Neural cell (in vitro differentiated cells): ENCODE data around the gene OGFOD3.

Experiments used
- EP300 ChIP-seq: fragments of 450-650 bp; conservative IDR thresholded peaks from 2 replicates; pipeline ENCODE4 v1.6.1; 2014; ENCODE audit warnings: antibody characterized with exemption, mild to moderate bottlenecking, moderate library complexity; ENCODE audit not compliant: poor library complexity, severe bottlenecking
- EZH2 ChIP-seq: fragments of 200-600, 300-800 bp; shearing (Covaris generic), sonication (generic); IDR thresholded peaks from 2 replicates; pipeline ENCODE4 v1.6.1; 2014; ENCODE audit warnings: antibody characterized with exemption, low read length, borderline replicate concordance, mild to moderate bottlenecking; ENCODE audit not compliant: insufficient read depth, poor library complexity, severe bottlenecking
- MXI1 ChIP-seq: fragments of 450-650 bp; conservative IDR thresholded peaks from 2 replicates; pipeline ENCODE4 v1.6.1; 2014; ENCODE audit warnings: antibody characterized with exemption, mild to moderate bottlenecking; ENCODE audit not compliant: poor library complexity, severe bottlenecking
- POLR2AphosphoS5 ChIP-seq: IDR thresholded peaks from 2 replicates; pipeline ENCODE4 v1.6.1; 2012
- RAD21 ChIP-seq: fragments of 450-650 bp; conservative IDR thresholded peaks from 2 replicates; pipeline ENCODE4 v1.6.1; 2014; ENCODE audit warnings: antibody characterized with exemption, mild to moderate bottlenecking, moderate library complexity
- SMC3 ChIP-seq: fragments of 450-650 bp; conservative IDR thresholded peaks from 2 replicates; pipeline ENCODE4 v1.6.1; 2014; ENCODE audit warnings: antibody characterized with exemption, mild to moderate bottlenecking, moderate library complexity; ENCODE audit not compliant: poor library complexity
- TF ChIP-seq, protein P1 (sequence below): fragments of 450-650 bp; IDR thresholded peaks from 2 replicates; pipeline ENCODE4 v1.5.1; 2014; ENCODE audit warnings: antibody characterized with exemption, mild to moderate bottlenecking, moderate library complexity; ENCODE audit not compliant: poor library complexity, severe bottlenecking
- TF ChIP-seq, protein P2 (sequence below): IDR thresholded peaks from 2 replicates; pipeline ENCODE4 v1.6.1; 2012; ENCODE audit warnings: borderline replicate concordance

DNA sequence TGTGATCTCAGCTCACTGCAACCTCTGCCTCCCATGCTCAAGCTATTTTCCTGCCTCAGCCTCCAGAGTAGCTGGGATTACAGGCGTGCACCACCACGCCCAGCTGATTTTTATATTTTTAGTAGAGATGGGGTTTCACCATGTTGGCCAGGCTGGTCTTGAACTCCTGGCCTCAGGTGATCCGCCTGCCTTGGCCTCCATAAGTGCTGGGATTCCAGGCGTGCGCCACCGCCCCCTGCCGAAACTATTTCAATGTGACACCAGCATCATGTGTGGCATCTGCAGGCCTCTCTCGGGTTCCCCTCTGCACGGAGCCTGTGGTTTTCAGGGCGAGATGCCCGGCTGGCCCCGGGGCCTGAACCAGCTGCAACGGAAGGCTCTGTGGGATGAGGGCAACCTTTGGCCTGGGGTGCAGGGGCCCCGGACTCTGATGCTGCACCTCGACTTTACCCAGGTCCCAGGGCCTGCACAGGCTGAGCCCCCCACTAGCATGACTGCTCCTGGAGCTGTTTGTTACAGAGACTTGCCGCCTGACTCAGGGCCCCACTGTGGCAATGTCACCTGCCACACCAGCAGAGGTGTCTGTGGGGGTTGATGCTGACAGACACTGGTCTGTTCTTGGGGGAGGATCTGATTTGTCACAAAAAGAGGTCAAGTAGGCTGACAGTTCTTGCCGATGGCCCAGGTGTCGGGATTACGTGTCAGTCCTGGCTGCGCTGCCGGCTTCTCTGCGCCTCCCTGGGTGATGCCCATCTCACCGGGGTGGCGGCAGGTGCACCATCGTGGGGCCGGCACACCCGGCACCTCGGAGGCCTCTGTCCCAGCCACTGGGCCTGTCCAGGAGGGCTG, 68.0 kb downstream of the OGFOD3 start:
- TF ChIP-seq, protein P1, sequence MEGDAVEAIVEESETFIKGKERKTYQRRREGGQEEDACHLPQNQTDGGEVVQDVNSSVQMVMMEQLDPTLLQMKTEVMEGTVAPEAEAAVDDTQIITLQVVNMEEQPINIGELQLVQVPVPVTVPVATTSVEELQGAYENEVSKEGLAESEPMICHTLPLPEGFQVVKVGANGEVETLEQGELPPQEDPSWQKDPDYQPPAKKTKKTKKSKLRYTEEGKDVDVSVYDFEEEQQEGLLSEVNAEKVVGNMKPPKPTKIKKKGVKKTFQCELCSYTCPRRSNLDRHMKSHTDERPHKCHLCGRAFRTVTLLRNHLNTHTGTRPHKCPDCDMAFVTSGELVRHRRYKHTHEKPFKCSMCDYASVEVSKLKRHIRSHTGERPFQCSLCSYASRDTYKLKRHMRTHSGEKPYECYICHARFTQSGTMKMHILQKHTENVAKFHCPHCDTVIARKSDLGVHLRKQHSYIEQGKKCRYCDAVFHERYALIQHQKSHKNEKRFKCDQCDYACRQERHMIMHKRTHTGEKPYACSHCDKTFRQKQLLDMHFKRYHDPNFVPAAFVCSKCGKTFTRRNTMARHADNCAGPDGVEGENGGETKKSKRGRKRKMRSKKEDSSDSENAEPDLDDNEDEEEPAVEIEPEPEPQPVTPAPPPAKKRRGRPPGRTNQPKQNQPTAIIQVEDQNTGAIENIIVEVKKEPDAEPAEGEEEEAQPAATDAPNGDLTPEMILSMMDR = no peak
- TF ChIP-seq EZH2 (no peak), RAD21 (no peak), MXI1 (no peak), EP300 (no peak), POLR2AphosphoS5 (no peak), SMC3 (no peak)
- TF ChIP-seq, protein P2, sequence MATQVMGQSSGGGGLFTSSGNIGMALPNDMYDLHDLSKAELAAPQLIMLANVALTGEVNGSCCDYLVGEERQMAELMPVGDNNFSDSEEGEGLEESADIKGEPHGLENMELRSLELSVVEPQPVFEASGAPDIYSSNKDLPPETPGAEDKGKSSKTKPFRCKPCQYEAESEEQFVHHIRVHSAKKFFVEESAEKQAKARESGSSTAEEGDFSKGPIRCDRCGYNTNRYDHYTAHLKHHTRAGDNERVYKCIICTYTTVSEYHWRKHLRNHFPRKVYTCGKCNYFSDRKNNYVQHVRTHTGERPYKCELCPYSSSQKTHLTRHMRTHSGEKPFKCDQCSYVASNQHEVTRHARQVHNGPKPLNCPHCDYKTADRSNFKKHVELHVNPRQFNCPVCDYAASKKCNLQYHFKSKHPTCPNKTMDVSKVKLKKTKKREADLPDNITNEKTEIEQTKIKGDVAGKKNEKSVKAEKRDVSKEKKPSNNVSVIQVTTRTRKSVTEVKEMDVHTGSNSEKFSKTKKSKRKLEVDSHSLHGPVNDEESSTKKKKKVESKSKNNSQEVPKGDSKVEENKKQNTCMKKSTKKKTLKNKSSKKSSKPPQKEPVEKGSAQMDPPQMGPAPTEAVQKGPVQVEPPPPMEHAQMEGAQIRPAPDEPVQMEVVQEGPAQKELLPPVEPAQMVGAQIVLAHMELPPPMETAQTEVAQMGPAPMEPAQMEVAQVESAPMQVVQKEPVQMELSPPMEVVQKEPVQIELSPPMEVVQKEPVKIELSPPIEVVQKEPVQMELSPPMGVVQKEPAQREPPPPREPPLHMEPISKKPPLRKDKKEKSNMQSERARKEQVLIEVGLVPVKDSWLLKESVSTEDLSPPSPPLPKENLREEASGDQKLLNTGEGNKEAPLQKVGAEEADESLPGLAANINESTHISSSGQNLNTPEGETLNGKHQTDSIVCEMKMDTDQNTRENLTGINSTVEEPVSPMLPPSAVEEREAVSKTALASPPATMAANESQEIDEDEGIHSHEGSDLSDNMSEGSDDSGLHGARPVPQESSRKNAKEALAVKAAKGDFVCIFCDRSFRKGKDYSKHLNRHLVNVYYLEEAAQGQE = no peak
